Fibroblast of the aortic adventitia (primary cell): ENCODE data around the gene SERTM2. TPM values are rescaled to one million over a fixed set of nuclear protein-coding genes. Genes with fewer than 3 reads are reported as not detected.

Source experiments
- DNase-seq: peaks from one replicate; pipeline ENCODE4 v3.0.0-alpha.2; 2010; ENCODE audit warnings: low read depth
- H3K4me3 ChIP-seq: 2 replicates; pipeline ENCODE4 v1.5.1; 2011; ENCODE audit warnings: low read depth, mild to moderate bottlenecking, control low read depth, low read length, moderate library complexity
- CTCF ChIP-seq: IDR thresholded peaks from 2 replicates; pipeline ENCODE4 v1.5.1; 2011; ENCODE audit warnings: mild to moderate bottlenecking, low read length, control low read depth, inconsistent platforms; ENCODE audit not compliant: insufficient read depth
- total RNA-seq: library from RNA; depleted of rRNA; stranded (reverse); fragments of >200 nt; gene quantifications from 2 replicates; pipeline ENCODE4 v1.2.3, GENCODE V29; 2012; ENCODE audit warnings: low replicate concordance

The SERTM2 gene
- total RNA-seq, 1 donor = not detected

DNA sequence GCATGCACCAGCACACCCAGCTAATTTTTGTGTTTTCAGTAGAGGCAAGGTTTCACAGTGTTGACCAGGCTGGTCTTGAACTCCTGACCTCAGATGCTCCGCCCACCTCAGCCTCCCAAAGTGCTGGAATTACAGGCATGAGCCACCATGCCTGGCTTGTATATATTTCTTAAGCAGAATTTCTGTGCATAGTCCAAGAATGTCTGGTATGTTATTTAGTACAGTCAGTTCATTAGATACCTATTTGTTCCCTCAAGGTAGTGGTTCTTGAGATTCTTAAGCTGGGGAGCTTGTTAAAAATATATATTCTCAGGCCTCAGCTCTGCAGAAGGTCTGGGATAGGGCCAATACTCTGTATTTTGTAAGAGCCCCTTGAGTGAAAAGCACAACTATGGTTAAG is 4.6 kb upstream of the SERTM2 start:
- DNase-seq = no peak
- no peak overlapping the region for H3K4me3 ChIP-seq

GRCh38 chrX:111507933-111508332 is 3.5 kb upstream of the SERTM2 start:
- H3K4me3 ChIP-seq = no peak overlapping the region
- no peak for TF ChIP-seq CTCF
- no peak for DNase-seq

More for the DNA sequence above, 4.6 kb upstream of the SERTM2 start:
- TF ChIP-seq CTCF = no peak

- TF ChIP-seq CTCF = no peak
- H3K4me3 ChIP-seq = no peak overlapping the region
- no peak for DNase-seq
Measured at GRCh38 chrX:111515298-111515697, 3.9 kb downstream of the SERTM2 start.

DNA sequence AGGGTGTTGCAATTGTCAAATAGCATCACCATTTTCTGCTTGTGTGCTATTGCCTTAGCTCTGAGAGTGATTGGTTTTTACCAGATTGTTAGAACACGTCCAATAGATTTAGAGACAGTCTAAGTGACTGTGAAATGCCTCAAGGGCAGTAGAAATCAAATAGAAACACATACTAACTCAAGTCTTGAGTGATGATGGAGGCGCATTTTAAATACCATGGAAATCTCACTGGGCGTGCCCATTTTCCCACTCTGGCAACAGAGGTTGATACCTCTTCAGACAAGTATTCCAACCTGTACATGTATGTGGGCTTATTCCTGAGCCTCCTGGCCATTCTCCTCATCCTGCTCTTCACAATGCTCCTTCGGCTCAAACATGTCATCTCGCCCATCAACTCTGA is 7.2 kb downstream of the SERTM2 start:
- no peak overlapping the region for H3K4me3 ChIP-seq
- TF ChIP-seq CTCF = no peak
- no peak for DNase-seq

GRCh38 chrX:111519215-111519614 is 7.8 kb downstream of the SERTM2 start:
- no peak for TF ChIP-seq CTCF
- peak; percentile 16 for DNase-seq
- no peak overlapping the region for H3K4me3 ChIP-seq

- DNase-seq = no peak
- TF ChIP-seq CTCF = no peak
- H3K4me3 ChIP-seq = no peak overlapping the region
Measured at GRCh38 chrX:111520506-111520905, 9.1 kb downstream of the SERTM2 start.

DNA sequence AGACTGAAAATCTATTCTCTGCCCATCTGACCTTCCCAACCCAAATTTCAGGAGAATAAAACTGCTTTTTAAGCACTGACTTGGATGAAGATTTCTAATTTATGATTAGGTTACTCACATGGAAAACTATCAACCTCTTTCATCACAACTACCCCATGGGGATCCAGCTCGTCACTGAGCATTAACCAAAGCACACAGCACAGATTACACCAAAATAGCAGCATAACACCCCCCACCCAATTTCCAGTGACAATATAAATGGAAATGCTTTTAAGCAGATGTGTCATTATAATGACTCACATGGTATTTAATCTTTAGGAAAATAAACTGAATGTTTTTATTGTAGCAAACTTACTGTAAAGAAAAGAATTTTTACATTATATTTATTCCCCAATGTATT is 9.7 kb downstream of the SERTM2 start:
- no peak overlapping the region for H3K4me3 ChIP-seq
- TF ChIP-seq CTCF = no peak
- DNase-seq = peak; percentile 1
